ENCODE data around the gene CYCS.
"Not testable (repeated sequence)": the region's sequence is repeated elsewhere in the genome, so short reads cannot be mapped to it uniquely, and the experiment has no call there.

Gene CYCS

GRCh38 chr7:25091779-25092178 lies 33.3 kb downstream of the CYCS start:
- TF ChIP-seq, protein P1, sequence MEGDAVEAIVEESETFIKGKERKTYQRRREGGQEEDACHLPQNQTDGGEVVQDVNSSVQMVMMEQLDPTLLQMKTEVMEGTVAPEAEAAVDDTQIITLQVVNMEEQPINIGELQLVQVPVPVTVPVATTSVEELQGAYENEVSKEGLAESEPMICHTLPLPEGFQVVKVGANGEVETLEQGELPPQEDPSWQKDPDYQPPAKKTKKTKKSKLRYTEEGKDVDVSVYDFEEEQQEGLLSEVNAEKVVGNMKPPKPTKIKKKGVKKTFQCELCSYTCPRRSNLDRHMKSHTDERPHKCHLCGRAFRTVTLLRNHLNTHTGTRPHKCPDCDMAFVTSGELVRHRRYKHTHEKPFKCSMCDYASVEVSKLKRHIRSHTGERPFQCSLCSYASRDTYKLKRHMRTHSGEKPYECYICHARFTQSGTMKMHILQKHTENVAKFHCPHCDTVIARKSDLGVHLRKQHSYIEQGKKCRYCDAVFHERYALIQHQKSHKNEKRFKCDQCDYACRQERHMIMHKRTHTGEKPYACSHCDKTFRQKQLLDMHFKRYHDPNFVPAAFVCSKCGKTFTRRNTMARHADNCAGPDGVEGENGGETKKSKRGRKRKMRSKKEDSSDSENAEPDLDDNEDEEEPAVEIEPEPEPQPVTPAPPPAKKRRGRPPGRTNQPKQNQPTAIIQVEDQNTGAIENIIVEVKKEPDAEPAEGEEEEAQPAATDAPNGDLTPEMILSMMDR (IDR thresholded peaks at IDR 0.05; ENCODE audit: low read length, missing control alignments), result no peak
- no peak for DNase-seq (ENCODE audit: low read depth)
- H3K4me3 ChIP-seq (replicated peaks; ENCODE audit: low read depth, low read length), result no peak overlapping the region

DNA sequence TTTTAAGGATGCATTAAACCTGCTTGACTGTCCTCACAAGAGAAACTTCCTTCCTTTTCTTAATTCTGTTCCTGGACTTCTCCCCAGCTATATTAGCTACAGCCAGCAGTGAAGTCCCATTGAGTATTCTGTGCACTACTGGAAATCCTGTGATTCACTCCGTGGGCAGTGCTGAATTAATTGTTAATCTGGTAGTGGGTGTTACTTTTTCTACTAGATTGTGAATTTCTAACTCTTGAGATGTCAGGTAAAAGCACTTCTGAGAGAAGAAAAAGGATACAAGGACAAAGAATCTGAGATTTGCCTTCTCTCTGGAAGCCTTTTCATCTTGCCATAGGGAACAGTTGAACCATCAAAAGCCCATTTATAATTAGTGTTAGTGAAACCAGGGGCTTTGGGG lies 33.9 kb downstream of the CYCS start:
- DNase-seq (ENCODE audit: low read depth), result no peak
- no peak overlapping the region for H3K4me3 ChIP-seq (replicated peaks; ENCODE audit: low read depth, low read length)
- TF ChIP-seq, protein P1 (IDR thresholded peaks at IDR 0.05; ENCODE audit: low read length, missing control alignments), result no peak

DNA sequence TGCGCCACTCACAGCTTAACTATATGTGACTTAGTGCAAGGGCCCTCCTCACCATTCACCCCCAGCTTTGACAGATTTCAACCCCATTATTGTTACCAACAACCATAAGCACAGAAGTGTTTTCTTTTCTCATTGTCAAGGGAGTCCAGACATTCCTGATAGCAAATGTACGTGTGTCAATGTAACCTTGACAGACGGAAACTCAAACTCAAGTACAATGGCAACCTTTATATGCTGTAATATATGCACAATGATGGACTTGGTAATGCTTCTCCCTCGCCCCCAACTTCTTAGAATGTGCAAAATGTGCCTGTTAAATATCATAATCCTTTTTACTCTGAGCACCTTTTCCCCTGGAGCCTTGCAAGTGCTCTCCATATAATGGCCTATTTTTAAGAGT lies 34.7 kb downstream of the CYCS start:
- TF ChIP-seq, protein P1 (IDR thresholded peaks at IDR 0.05; ENCODE audit: low read length, missing control alignments), result no peak
- no peak for DNase-seq (ENCODE audit: low read depth)
- H3K4me3 ChIP-seq (replicated peaks; ENCODE audit: low read depth, low read length), result no peak overlapping the region

DNA sequence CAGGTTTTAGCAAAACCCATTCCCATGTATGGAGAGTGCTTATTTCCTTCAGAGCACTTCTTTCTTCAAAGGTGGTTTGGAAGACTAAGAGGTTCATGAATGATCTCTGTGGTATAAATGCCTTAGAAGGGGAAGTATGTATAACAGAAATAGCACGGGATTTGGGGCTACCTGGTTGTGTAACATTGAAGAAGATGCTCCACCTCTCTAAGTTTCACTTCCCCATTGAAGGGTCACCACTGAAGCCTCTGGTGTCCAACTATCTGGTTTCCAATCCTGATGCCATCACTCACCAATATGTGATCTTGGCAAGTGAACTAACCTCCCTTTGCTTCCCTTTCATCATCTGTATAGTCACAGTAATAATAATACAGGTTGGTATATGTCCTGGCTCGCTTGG lies 37.2 kb downstream of the CYCS start:
- no peak overlapping the region for H3K4me3 ChIP-seq (replicated peaks; ENCODE audit: low read depth, low read length)
- TF ChIP-seq, protein P1 (IDR thresholded peaks at IDR 0.05; ENCODE audit: low read length, missing control alignments), result no peak
- no peak for DNase-seq (ENCODE audit: low read depth)

DNA sequence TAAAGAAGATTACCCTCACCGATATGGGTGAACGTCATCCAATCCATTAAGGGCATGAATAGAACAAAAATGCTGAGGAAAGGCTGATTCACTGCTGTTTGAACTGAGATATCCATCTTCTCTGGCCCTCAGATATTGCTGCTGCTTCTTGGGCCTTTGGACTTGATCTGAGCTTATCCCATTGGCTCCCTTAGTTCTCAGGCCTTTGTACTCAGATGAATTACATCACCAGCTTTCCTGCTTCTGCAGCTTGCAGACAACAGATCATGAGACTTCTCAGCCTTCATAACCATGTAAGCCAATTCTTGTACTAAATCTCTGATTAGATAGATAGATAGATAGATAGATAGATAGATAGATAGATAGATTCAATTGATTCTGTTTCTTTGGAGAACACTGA lies 40.2 kb downstream of the CYCS start:
- H3K4me3 ChIP-seq (replicated peaks; ENCODE audit: low read depth, low read length), result no peak overlapping the region
- TF ChIP-seq, protein P1 (IDR thresholded peaks at IDR 0.05; ENCODE audit: low read length, missing control alignments), result no peak
- DNase-seq (ENCODE audit: low read depth), result peak; percentile 18

DNA sequence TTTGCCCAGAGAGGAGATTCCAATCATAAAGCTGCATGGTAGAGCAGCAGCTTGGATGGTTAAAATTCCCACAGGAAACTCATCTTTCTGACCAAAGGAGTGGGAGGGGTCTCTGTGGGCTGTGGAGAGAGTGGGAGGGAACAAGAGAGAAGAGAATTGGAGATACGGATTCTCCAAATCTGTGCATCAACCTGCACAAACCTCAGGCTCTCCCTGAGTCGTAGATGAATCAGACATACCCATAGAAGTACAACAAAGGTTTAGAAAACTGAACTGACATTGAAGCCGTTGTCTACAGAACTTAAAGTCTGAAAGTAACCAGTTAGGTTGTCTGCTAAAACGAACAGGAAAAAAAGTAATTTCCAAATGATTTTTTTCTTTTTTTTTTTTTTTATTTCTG lies 41.9 kb downstream of the CYCS start:
- TF ChIP-seq, protein P1 (IDR thresholded peaks at IDR 0.05; ENCODE audit: low read length, missing control alignments), result no peak
- no peak for DNase-seq (ENCODE audit: low read depth)
- no peak overlapping the region for H3K4me3 ChIP-seq (replicated peaks; ENCODE audit: low read depth, low read length)

- DNase-seq (ENCODE audit: low read depth); H3K4me3 ChIP-seq (replicated peaks; ENCODE audit: low read depth, low read length): not testable (repeated sequence)
Measured at GRCh38 chr7:25082041-25082440, 43.0 kb downstream of the CYCS start.

DNA sequence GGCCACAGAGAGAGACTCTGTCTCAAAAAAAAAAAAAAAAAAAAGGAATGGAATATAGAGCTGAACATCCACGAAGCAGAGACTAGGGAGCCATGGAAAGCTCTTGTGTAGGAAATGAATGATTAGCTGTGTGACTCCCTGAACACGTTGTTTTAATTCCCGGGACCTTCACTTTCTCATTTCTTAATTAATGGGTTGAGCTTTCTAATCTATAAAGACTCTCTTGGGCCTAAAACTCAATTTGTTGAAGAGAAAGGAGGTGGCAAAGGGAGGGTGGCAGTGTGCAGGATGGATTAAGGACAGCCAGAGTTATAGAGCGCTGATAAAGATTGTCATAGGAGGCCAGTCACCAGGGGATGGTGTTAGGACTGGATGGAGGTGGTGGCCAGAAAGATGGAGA lies 48.0 kb downstream of the CYCS start:
- DNase-seq (ENCODE audit: low read depth), result no peak
- TF ChIP-seq, protein P1 (IDR thresholded peaks at IDR 0.05; ENCODE audit: low read length, missing control alignments), result no peak
- H3K4me3 ChIP-seq (replicated peaks; ENCODE audit: low read depth, low read length), result no peak overlapping the region
